HL-60 (cell line): Measurements from ENCODE around the gene KAZN.

Experiments
- GABPA ChIP-seq: IDR thresholded peaks from 2 replicates; pipeline ENCODE4 v1.6.1; 2012; ENCODE audit warnings: low read depth
- REST ChIP-seq: IDR thresholded peaks from 2 replicates; pipeline ENCODE4 v1.6.1; 2012; ENCODE audit warnings: low read depth; ENCODE audit not compliant: insufficient replicate concordance
- TF ChIP-seq, protein P1 (sequence below): IDR thresholded peaks from one replicate; pipeline ENCODE4 v1.5.1; 2011; ENCODE audit warnings: low read length, control low read depth, inconsistent platforms; ENCODE audit not compliant: insufficient read depth

DNA sequence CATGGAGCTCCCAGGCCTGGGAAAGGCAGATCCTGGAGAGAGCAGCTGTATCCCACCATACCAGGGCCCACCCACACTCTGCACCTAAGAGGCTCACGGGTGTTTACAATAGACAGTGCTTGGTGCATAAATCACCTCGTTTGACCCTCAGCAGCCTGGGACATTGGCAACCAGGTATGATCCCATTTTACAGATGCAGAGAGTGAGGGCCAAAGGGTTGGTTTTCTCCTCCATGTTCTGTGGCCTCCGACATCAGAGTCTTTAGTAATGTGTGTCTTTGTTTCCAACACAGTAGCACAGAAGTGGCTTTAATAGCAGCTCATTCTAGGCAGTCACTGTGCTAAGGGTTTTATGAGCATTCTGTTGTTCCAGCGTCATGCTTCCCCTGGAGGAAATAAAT, 176.5 kb downstream of the KAZN start:
- TF ChIP-seq, protein P1, sequence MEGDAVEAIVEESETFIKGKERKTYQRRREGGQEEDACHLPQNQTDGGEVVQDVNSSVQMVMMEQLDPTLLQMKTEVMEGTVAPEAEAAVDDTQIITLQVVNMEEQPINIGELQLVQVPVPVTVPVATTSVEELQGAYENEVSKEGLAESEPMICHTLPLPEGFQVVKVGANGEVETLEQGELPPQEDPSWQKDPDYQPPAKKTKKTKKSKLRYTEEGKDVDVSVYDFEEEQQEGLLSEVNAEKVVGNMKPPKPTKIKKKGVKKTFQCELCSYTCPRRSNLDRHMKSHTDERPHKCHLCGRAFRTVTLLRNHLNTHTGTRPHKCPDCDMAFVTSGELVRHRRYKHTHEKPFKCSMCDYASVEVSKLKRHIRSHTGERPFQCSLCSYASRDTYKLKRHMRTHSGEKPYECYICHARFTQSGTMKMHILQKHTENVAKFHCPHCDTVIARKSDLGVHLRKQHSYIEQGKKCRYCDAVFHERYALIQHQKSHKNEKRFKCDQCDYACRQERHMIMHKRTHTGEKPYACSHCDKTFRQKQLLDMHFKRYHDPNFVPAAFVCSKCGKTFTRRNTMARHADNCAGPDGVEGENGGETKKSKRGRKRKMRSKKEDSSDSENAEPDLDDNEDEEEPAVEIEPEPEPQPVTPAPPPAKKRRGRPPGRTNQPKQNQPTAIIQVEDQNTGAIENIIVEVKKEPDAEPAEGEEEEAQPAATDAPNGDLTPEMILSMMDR: no peak
- no peak for TF ChIP-seq REST
- TF ChIP-seq GABPA: no peak
